ENCODE measurements around the gene GLCCI1.

DNA sequence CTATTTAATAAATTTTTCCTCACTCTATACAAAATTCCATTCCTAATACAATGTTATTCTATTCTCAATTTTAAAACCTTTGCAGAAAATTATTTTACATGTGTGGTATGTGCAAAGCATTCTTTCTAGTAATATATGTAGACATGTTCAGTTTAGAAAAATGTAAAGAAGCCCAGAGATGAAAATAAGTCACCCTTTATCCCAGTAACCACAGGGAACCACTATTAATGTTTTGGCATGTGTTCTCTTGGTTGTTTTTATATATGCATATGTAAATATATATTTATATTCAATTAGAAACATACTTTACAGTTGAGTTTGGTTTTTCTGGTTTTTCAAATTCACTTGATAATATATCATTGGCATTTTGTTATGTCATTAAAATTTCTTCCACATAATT, 14.8 kb upstream of the GLCCI1 start:
- no peak for TF ChIP-seq CTCF (IDR thresholded peaks at IDR 0.05; ENCODE audit: low read depth, low read length)
- TF ChIP-seq EZH2phosphoT487 (IDR thresholded peaks at IDR 0.05; ENCODE audit: low read depth) = no peak
